SH-SY5Y (cell line): Measurements from ENCODE around the gene OR51G1.

Experiments used
- GATA2 ChIP-seq: IDR thresholded peaks from 2 replicates; pipeline ENCODE4 v1.6.1; 2011; ENCODE audit warnings: mild to moderate bottlenecking, low read depth, low read length
- GATA3 ChIP-seq: IDR thresholded peaks from 2 replicates; pipeline ENCODE4 v1.6.1; 2011; ENCODE audit warnings: low read depth, mild to moderate bottlenecking, low read length, moderate library complexity

DNA sequence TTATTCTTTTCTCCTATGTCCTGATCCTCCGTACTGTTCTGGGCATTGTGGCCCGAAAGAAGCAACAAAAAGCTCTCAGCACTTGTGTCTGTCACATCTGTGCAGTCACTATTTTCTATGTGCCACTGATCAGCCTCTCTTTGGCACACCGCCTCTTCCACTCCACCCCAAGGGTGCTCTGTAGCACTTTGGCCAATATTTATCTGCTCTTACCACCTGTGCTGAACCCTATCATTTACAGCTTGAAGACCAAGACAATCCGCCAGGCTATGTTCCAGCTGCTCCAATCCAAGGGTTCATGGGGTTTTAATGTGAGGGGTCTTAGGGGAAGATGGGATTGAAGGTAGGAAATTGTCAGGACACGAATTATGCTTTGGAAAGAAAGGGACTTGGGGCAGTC is 41.6 kb downstream of the OR51G1 start:
- TF ChIP-seq GATA2 (no peak), GATA3 (no peak)
